ENCODE data around the gene TEX38.
"Not testable (repeated sequence)": the region's sequence is repeated elsewhere in the genome, so short reads cannot be mapped to it uniquely, and the experiment has no call there.

TEX38 gene

DNA sequence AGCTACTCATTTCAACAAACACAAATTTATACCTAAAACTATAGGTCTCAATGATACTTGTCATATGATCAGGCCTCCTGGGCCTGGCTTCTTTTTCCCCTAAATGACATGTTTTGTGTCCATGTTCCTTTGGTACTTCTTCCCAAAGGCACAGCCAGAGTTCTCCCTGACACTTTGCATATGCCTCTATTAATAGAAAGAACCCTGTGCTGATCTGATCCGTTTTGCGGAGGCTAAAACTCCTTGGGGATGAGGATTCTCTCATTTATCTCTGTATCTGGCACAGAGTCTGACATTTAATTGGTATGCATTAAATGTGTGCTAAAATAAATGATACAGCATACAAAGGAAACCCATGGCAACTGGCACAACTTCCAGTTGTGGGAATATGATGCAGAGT lies 15.0 kb upstream of the TEX38 start:
- no peak for DNase-seq

GRCh38 chr1:46657775-46658174 lies 13.9 kb upstream of the TEX38 start:
- DNase-seq: no peak

GRCh38 chr1:46659307-46659870 lies 12.3 kb upstream of the TEX38 start:
- no peak for DNase-seq

GRCh38 chr1:46660116-46660515 lies 11.5 kb upstream of the TEX38 start:
- DNase-seq: not testable (repeated sequence)

- not testable (repeated sequence) for DNase-seq
Observed at GRCh38 chr1:46662919-46663318, 8.7 kb upstream of the TEX38 start.

- DNase-seq: no peak
Observed at GRCh38 chr1:46665983-46666382, 5.7 kb upstream of the TEX38 start.

- DNase-seq: peak; percentile 50
Observed at GRCh38 chr1:46667782-46668760, 3.6 kb upstream of the TEX38 start, which contains the start of gene ATPAF1. Gene ATPAF1, minus strand, starts transcription at chr1:46668364. Its CDS starts 42 bp downstream, at chr1:46668322.

DNA sequence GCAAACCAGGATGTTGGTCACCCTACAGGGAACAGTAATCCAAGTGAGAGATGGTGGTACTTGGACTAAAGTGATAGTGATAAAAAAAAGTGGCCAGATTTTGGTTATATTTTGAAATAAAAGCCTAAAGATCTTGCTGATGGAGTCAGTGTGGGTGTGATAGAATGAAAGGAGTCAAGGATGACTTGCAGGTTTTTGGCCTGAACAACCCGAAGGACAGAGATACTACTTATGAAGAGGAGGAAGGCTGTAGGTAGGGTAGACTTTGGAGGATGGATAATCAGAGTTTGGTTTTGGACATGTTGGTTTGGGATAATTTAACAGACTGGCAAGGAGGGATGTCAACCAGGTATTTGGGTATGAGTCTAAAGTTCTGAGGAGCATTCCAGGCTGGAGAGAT lies 1.5 kb upstream of the TEX38 start:
- no peak for DNase-seq

- no peak for DNase-seq
Observed at GRCh38 chr1:46672696-46673095, 1.0 kb downstream of the TEX38 start.

- DNase-seq: no peak
Observed at GRCh38 chr1:46673749-46674182, 2.1 kb downstream of the TEX38 start.

DNA sequence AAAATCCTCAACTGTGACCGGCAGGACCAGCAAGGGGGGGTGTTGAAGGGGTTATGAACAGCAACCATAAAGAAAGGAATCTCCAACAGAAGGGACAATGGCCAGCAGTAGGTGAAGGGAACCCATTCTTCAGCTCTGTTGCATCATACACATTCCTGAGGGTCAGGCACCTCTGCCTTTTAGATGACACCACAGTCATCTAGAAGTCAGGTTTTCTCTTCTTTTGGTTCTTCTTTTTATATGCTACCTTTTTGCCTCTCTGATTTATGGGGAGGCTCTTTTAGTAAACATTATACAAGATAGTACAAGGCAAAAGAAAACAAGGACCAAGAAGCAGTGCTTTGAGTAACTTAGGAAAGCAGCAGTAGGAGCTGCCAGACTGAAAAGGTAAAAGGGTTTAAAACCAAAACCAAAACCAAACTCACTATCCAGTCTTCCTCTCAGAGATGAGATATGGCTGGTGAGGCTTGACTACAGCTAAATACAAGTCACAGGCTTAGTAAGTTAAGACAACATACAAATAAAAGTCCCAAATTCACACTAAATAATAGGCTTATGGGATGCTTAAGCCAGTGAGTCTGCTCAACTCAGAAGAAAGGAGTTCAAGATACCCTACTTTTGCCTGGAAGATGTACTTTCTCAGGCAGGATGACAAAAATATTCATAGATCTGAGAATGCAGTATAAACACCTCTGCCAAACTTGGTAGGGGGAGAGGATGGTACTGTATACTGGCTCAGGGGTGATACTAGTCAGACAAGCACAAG lies 4.1 kb downstream of the TEX38 start:
- no peak for DNase-seq

DNA sequence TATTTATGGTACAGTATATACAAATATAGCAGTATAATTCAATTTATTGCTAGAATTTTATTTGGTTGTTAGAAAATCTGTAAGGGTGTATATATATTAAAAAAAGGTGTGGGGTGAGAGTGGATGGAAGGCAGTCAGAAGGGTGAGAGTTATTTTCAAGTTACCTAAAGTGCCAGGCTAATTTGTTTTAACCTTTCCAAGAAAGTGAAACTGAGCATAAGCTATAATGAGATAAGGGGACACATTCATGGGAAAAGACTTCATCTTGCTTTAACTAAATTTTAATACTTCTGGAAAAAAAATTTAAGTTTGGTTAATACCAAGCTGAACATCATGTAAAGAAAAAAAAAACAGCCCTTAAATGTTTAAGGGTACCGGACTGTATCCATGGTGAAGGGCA lies 4.9 kb downstream of the TEX38 start:
- no peak for DNase-seq

DNA sequence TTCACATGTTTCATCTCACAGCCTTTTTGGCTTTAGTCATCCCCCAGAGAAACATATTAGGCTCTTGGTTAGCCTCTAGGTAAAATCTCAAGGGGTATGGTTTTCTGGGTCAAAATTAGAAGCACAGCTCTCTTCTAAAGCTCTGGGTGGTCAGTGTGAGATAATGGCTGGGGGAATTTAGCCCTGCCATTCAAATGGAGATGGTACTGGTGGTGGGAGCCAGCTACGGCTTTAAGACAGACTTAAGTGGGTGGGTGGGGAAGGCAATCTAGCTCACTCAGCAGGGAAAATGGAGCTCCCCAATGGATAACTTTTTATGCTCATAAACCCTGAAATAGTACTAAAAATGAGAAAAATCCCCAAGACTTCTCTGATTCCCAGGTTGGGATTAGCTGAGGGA lies 5.7 kb downstream of the TEX38 start:
- no peak for DNase-seq

DNA sequence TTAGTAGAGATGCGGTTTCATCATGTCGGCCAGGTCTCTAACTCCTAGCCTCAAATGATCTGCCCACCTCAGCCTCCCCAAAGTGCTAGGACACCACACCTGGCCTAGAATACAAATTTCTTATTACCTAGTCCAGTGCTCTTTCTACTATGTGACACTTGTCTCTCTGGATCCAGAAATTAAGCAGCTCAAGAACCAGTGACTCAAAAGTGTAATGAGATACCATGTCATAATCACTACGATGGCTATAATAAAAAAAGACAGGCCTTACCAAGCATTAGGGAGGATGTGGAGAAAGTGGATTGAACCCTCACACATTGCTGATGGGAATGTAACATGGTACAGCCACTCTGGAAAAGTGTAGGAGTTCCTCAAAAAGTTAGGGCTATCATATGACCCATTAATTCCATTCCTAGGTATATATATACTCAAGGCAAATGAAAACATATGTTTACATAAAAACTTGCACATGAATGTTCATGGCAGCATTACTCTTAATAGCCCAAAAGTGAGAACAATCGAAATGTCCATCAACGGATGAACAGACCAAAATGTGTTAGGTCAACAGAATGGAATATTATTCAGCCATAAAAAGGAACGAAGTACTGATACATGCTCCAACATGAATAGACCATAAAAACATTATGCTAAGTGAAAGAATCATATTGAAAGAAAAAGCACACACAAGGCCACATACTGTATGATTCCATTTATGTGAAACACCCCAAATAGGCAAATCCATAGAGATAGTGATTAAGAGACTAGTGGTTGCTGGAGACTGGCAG lies 8.3 kb downstream of the TEX38 start:
- no peak for DNase-seq

- DNase-seq: no peak
Observed at GRCh38 chr1:46681333-46682034, 9.8 kb downstream of the TEX38 start.

DNA sequence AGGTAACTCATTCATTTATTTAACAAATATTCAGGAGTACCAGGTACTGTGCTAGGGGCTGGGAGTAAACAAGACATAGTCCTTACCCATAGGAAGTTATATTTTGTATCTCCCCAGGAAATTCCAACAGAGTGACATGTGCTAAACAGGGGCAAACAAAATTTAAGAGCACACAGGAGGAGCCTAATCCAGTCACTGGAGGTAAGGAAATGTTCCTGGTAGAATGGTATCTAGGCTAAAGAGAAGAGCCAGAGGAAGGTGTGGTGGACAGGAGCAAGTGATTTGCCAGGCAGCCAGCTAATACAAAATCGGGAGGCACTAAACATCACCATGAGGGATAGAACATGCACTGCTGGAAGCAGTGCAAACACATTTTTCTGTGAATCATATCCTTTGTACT lies 10.4 kb downstream of the TEX38 start:
- no peak for DNase-seq

DNA sequence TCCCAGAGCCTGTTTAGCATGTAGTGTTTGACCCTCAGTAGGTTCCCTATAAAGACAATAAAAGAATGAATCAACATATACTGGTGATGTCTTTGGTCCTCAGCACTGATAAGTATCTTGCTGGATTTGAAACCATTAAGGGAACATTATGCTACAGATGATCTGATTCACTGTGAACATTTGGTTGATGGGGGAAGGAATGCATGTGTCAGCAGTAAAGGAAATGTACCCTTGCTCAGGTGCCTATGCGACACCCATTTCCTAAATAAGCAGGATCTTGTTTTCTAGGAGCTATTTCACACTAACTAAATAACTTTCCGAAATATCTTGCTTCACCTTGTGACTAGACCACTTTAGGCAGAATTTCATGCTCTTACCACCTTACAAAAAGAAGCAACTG lies 13.0 kb downstream of the TEX38 start:
- no peak for DNase-seq

GRCh38 chr1:46686255-46686654 lies 14.6 kb downstream of the TEX38 start:
- DNase-seq: no peak

- DNase-seq: no peak
Observed at GRCh38 chr1:46687093-46687659, 15.5 kb downstream of the TEX38 start.

- DNase-seq: no peak
Observed at GRCh38 chr1:46687921-46688509, 16.4 kb downstream of the TEX38 start.

- no peak for DNase-seq
Observed at GRCh38 chr1:46689356-46689755, 17.7 kb downstream of the TEX38 start.
